Measurements from ENCODE around the gene GNLY. TPM values are rescaled to one million over a fixed set of nuclear protein-coding genes. Genes with fewer than 3 reads are reported as not detected.

The GNLY gene
- total RNA-seq, 1 donor from 2014 or later = not detected

DNA sequence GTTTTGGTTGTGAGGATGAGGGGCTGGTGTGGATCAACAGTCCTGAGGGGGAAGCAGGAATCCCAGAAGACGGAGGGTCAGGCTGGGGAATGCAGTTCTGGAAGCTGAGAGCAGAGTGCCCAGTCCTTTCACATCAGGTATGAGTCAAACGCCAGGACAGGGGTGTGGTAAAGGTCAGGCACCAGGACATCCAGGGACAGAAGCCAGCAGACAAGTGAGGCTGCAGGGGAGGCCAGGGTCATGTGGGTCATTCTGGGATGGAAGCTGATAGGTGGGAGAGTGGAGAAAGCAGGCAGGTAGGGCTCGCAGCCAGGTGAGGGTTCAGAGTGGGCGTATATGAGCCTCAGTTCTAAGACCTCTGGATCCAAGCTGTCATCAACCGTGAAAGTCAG is 12.8 kb upstream of the GNLY start:
- Mint-ChIP-seq H3K27ac (ENCODE audit: unreplicated experiment) (no peak overlapping the region), H3K9me3 (ENCODE audit: unreplicated experiment) (no peaks in the 10 kb centered on the region), H3K36me3 (ENCODE audit: unreplicated experiment) (no peaks in the 10 kb centered on the region), H3K27me3 (ENCODE audit: unreplicated experiment) (peaks cover 20% of the 10 kb centered on the region), H3K4me1 (ENCODE audit: unreplicated experiment) (peaks cover 12% of the 10 kb centered on the region), H3K4me3 (ENCODE audit: unreplicated experiment) (no peak overlapping the region)
- no peak for TF ChIP-seq CTCF (IDR thresholded peaks at IDR 0.05)
- no peak for DNase-seq (ENCODE audit: extremely low spot score, unreplicated experiment)

DNA sequence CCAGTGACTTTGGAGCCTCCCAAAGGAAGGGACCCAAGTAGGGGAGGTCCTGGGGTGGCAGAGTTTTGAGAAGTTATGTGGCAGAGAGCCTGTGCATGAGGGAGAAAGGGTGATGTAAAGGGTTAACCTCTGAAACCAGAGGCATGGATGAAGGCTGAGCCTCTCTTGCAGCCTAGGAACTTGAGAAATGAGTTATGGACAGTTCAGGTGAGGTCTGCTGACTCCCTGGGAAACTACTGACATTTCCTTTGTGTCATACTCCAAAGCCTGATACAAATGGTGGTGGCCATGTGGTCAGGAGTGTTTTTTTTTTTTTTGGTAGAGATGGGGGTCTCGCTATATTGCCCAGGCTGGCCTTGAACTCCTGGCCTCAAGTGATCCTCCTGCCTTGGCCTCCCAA is 12.4 kb upstream of the GNLY start:
- H3K4me3 Mint-ChIP-seq (ENCODE audit: unreplicated experiment) = no peak overlapping the region
- no peak for TF ChIP-seq CTCF (IDR thresholded peaks at IDR 0.05)
- H3K36me3 Mint-ChIP-seq (ENCODE audit: unreplicated experiment) = no peaks in the 10 kb centered on the region
- DNase-seq (ENCODE audit: extremely low spot score, unreplicated experiment) = no peak
- no peaks in the 10 kb centered on the region for H3K9me3 Mint-ChIP-seq (ENCODE audit: unreplicated experiment)
- no peak overlapping the region for H3K27ac Mint-ChIP-seq (ENCODE audit: unreplicated experiment)
- peaks cover 8% of the 10 kb centered on the region for H3K4me1 Mint-ChIP-seq (ENCODE audit: unreplicated experiment)
- peaks cover 22% of the 10 kb centered on the region for H3K27me3 Mint-ChIP-seq (ENCODE audit: unreplicated experiment)

- H3K4me3 Mint-ChIP-seq (ENCODE audit: unreplicated experiment) = no peak overlapping the region
- peaks cover 24% of the 10 kb centered on the region for H3K27me3 Mint-ChIP-seq (ENCODE audit: unreplicated experiment)
- DNase-seq (ENCODE audit: extremely low spot score, unreplicated experiment) = no peak
- no peak overlapping the region for H3K27ac Mint-ChIP-seq (ENCODE audit: unreplicated experiment)
- peaks cover 14% of the 10 kb centered on the region for H3K4me1 Mint-ChIP-seq (ENCODE audit: unreplicated experiment)
- H3K36me3 Mint-ChIP-seq (ENCODE audit: unreplicated experiment) = no peaks in the 10 kb centered on the region
- no peaks in the 10 kb centered on the region for H3K9me3 Mint-ChIP-seq (ENCODE audit: unreplicated experiment)
- TF ChIP-seq CTCF (IDR thresholded peaks at IDR 0.05) = no peak
Measured at GRCh38 chr2:85682378-85682777, 11.8 kb upstream of the GNLY start.

DNA sequence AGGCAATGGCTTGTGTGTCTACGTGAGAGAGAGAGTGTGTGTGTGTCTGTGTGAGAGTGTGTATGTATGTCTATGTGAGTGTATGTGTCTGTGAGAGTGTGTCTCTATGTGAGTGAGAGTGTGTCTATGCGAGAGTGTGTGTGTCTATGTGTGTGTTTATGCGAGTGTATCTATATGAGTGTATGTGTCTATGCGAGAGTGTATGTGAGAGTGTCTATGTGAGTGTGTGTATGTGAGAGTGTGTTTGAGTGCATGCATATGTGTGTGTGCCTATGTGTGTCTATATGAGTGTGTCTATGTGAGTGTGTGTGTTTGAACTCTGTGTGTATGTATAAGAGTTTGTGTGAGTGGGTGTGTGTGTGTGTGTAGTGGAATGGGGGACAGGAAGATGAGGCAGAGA is 9.8 kb upstream of the GNLY start:
- Mint-ChIP-seq H3K4me3 (ENCODE audit: unreplicated experiment) (no peak overlapping the region), H3K27me3 (ENCODE audit: unreplicated experiment) (peaks cover 21% of the 10 kb centered on the region), H3K36me3 (ENCODE audit: unreplicated experiment) (no peaks in the 10 kb centered on the region), H3K27ac (ENCODE audit: unreplicated experiment) (no peak overlapping the region), H3K4me1 (ENCODE audit: unreplicated experiment) (peaks cover 10% of the 10 kb centered on the region), H3K9me3 (ENCODE audit: unreplicated experiment) (no peaks in the 10 kb centered on the region)
- DNase-seq (ENCODE audit: extremely low spot score, unreplicated experiment) = no peak
- TF ChIP-seq CTCF (IDR thresholded peaks at IDR 0.05) = no peak

- H3K27ac Mint-ChIP-seq (ENCODE audit: unreplicated experiment) = no peak overlapping the region
Measured at GRCh38 chr2:85684806-85685205, 9.4 kb upstream of the GNLY start.

More at GRCh38 chr2:85684806-85685205, 9.4 kb upstream of the GNLY start:
- peaks cover 21% of the 10 kb centered on the region for H3K27me3 Mint-ChIP-seq (ENCODE audit: unreplicated experiment)
- H3K36me3 Mint-ChIP-seq (ENCODE audit: unreplicated experiment) = no peaks in the 10 kb centered on the region
- no peak for TF ChIP-seq CTCF (IDR thresholded peaks at IDR 0.05)
- no peak for DNase-seq (ENCODE audit: extremely low spot score, unreplicated experiment)
- no peaks in the 10 kb centered on the region for H3K9me3 Mint-ChIP-seq (ENCODE audit: unreplicated experiment)
- no peak overlapping the region for H3K4me3 Mint-ChIP-seq (ENCODE audit: unreplicated experiment)
- H3K4me1 Mint-ChIP-seq (ENCODE audit: unreplicated experiment) = peaks cover 10% of the 10 kb centered on the region

All from osteocyte (in vitro differentiated cells).